Osteoblast (primary cell): ENCODE data around the gene NCAM2. TPM values are rescaled to one million over a fixed set of nuclear protein-coding genes. Genes with fewer than 3 reads are reported as not detected.
A peak's percentile ranks its signal among the peaks of the same experiment; 100 is the strongest.

Experiments used
- DNase-seq: peaks from one replicate; pipeline ENCODE4 v3.0.0; 2011; ENCODE audit warnings: low spot score, mixed read lengths; ENCODE audit not compliant: insufficient read length; ENCODE audit errors: missing footprints
- H2AFZ ChIP-seq: 2 replicates; pipeline ENCODE4 v1.6.0; 2011; ENCODE audit warnings: mild to moderate bottlenecking, low read length
- H3K27ac ChIP-seq: 2 replicates; pipeline ENCODE4 v1.5.1; 2011; ENCODE audit warnings: mild to moderate bottlenecking, low read depth, low read length, moderate library complexity
- H3K27me3 ChIP-seq: 2 replicates; pipeline ENCODE4 v1.6.0; 2012; ENCODE audit warnings: mild to moderate bottlenecking, control low read depth, inconsistent platforms, low read length, moderate library complexity; ENCODE audit not compliant: insufficient read depth
- H3K36me3 ChIP-seq: 2 replicates; pipeline ENCODE4 v1.5.1; 2011; ENCODE audit warnings: mild to moderate bottlenecking, low read length, control low read depth, moderate library complexity; ENCODE audit not compliant: insufficient read depth
- H3K4me1 ChIP-seq: 2 replicates; pipeline ENCODE4 v1.5.1; 2011; ENCODE audit warnings: mild to moderate bottlenecking, low read length, control low read depth, moderate library complexity; ENCODE audit not compliant: insufficient read depth
- H3K4me2 ChIP-seq: 2 replicates; pipeline ENCODE4 v1.6.0; 2011; ENCODE audit warnings: mild to moderate bottlenecking, low read length; ENCODE audit not compliant: insufficient read depth
- H3K4me3 ChIP-seq: fragments of 200-600 bp; sonication (generic); 3 replicates; pipeline ENCODE4 v1.5.1; 2012; ENCODE audit warnings: mild to moderate bottlenecking, low read length, inconsistent platforms; ENCODE audit not compliant: insufficient read depth
- H3K79me2 ChIP-seq: 2 replicates; pipeline ENCODE4 v1.6.0; 2012; ENCODE audit warnings: mild to moderate bottlenecking, low read length, control low read depth, inconsistent platforms; ENCODE audit not compliant: insufficient read depth
- H3K9me3 ChIP-seq: 2 replicates; pipeline ENCODE4 v1.5.1; 2011; ENCODE audit warnings: low read depth, low read length, control low read depth
- H4K20me1 ChIP-seq: 2 replicates; pipeline ENCODE4 v1.6.0; 2012; ENCODE audit warnings: mild to moderate bottlenecking, low read length, control low read depth; ENCODE audit not compliant: insufficient read depth
- total RNA-seq: library from RNA; depleted of rRNA; stranded (reverse); fragments of >200 nt; gene quantifications from 2 replicates; pipeline ENCODE4 v1.2.3, GENCODE V29; 2012
- TF ChIP-seq, protein P1 (sequence below): IDR thresholded peaks from 2 replicates; pipeline ENCODE4 v1.5.1; 2011; ENCODE audit warnings: mild to moderate bottlenecking, low read depth, low read length, moderate library complexity; ENCODE audit errors: extremely low read depth

Gene NCAM2
- total RNA-seq, 1 donor = 8.0 TPM

DNA sequence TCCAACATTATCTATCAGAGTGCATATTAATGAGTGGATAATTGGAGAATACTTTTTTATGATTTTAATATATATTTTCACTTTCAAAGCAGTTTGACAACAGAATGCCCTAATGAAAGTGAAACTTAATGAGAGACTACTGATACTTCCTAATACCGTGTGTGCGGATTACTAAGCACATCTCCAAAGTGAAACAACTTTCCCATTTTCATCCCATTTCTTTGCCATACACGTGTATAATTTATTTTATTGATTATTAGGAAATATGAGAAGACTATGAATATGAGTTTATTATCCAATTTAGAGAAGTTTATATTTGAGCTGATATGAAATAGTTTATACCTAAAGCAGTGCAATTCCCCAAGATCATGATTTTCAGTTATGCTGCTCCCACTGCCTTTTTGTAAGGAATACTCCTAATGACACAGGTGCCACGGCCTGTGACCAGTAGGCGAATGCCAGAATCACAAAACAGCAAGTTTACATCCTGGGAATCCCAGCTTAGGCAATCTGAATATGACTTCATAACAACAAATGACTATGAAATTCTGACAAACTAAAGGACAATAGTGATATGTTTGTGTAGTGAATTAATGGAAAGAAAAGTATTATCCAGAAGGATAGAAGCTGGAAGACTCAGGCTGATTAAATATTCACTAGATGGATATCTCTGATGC lies 202.9 kb downstream of the NCAM2 start:
- Histone ChIP-seq H3K79me2 (no peaks in the 10 kb centered on the region), H3K4me1 (peaks cover 22% of the 10 kb centered on the region), H3K4me2 (peak overlapping the region; percentile 75), H3K36me3 (no peaks in the 10 kb centered on the region), H2AFZ (peak overlapping the region; percentile 61), H3K4me3 (peak overlapping the region; percentile 18), H3K27ac (peak overlapping the region; percentile 92), H3K9me3 (no peaks in the 10 kb centered on the region), H4K20me1 (no peaks in the 10 kb centered on the region), H3K27me3 (no peaks in the 10 kb centered on the region)
- no peak for DNase-seq
- TF ChIP-seq, protein P1, sequence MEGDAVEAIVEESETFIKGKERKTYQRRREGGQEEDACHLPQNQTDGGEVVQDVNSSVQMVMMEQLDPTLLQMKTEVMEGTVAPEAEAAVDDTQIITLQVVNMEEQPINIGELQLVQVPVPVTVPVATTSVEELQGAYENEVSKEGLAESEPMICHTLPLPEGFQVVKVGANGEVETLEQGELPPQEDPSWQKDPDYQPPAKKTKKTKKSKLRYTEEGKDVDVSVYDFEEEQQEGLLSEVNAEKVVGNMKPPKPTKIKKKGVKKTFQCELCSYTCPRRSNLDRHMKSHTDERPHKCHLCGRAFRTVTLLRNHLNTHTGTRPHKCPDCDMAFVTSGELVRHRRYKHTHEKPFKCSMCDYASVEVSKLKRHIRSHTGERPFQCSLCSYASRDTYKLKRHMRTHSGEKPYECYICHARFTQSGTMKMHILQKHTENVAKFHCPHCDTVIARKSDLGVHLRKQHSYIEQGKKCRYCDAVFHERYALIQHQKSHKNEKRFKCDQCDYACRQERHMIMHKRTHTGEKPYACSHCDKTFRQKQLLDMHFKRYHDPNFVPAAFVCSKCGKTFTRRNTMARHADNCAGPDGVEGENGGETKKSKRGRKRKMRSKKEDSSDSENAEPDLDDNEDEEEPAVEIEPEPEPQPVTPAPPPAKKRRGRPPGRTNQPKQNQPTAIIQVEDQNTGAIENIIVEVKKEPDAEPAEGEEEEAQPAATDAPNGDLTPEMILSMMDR = no peak

DNA sequence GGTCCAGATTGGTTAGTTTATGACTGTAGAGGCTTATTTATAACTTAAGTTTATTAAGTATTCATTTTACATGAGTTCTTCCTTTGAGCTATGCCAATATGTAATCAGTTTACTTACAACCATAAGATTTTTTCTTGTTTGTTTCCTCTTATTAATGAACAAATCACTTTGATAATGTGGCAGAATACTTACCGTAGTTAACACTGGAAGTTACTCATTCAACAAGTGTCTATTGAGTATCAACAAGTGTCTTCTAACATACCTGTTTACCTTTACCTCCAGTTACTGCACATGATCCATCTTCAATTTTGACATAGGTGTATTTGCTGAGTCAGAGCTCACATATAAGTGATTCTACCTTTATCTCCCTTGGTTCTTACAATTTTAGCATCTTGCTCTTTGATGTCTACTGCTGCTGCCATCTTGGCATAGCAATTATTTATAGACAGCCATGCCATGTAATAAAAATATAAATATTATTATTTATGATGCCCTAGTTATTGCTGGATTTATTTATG lies 205.7 kb downstream of the NCAM2 start:
- H3K79me2 ChIP-seq = no peaks in the 10 kb centered on the region
- TF ChIP-seq, protein P1 = no peak
- H4K20me1 ChIP-seq = no peaks in the 10 kb centered on the region
- DNase-seq = no peak
- no peak overlapping the region for H3K27ac ChIP-seq
- H3K27me3 ChIP-seq = no peaks in the 10 kb centered on the region
- H3K4me3 ChIP-seq = no peak overlapping the region
- H3K4me1 ChIP-seq = peaks cover 17% of the 10 kb centered on the region
- no peak overlapping the region for H3K4me2 ChIP-seq
- H2AFZ ChIP-seq = no peak overlapping the region
- no peaks in the 10 kb centered on the region for H3K9me3 ChIP-seq
- H3K36me3 ChIP-seq = no peaks in the 10 kb centered on the region

DNA sequence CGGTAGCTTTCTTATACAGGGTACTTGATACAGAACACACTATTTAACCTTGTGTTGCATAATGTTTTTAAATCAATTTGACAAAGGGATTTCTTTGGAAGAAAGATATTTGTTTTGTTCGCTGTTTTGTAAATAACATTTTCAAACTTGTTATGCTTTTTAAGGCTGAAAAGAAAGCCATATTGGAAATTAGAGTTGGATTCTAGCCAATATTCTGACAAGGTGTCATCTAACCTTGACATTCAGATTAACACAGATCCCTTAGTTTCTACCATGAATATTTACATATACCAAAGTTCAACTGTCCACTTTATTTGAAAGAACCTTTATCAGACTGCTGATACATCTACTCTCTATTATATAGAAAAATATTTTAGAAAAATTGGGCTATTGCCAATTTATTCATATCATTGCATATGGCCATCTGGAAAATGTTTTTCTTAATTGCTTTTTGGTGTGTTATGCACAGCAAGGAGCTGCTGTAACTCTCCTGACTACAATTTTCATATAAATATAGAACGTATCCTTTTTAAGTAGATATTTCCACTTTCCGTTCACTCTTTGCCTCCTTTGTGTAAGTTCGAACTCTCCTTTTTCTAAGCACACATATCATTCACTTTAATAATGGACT lies 206.3 kb downstream of the NCAM2 start:
- no peaks in the 10 kb centered on the region for H3K36me3 ChIP-seq
- no peak for DNase-seq
- no peaks in the 10 kb centered on the region for H3K79me2 ChIP-seq
- H3K4me1 ChIP-seq = peaks cover 13% of the 10 kb centered on the region
- no peaks in the 10 kb centered on the region for H3K9me3 ChIP-seq
- TF ChIP-seq, protein P1 = no peak
- H2AFZ ChIP-seq = no peak overlapping the region
- H3K27me3 ChIP-seq = no peaks in the 10 kb centered on the region
- H3K27ac ChIP-seq = no peak overlapping the region
- H3K4me3 ChIP-seq = no peak overlapping the region
- no peak overlapping the region for H3K4me2 ChIP-seq
- H4K20me1 ChIP-seq = no peaks in the 10 kb centered on the region

DNA sequence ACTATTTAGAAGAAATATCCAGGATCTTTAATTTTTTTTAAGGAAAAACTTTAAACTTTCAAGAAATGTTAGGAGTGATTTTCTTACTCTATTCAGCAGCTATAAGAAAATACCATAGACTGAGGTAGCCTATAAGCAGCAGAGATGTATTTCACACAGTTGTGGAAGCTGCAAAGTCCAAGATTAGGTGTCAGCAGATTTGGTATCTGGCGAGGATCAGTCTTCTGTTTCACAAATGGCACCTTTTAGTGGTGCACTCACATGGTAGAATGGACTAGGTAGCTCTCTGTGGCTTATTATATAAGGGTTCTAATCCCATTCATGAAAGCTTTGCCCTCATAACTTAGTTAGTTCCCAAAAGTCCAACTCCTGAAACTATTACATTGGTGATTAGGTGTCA lies 207.4 kb downstream of the NCAM2 start:
- Histone ChIP-seq H3K36me3 (no peaks in the 10 kb centered on the region), H3K9me3 (no peaks in the 10 kb centered on the region), H3K27ac (no peak overlapping the region), H3K79me2 (no peaks in the 10 kb centered on the region), H4K20me1 (no peaks in the 10 kb centered on the region), H3K4me3 (no peak overlapping the region), H3K27me3 (no peaks in the 10 kb centered on the region), H3K4me1 (peaks cover 7% of the 10 kb centered on the region), H3K4me2 (no peak overlapping the region), H2AFZ (no peak overlapping the region)
- DNase-seq = no peak
- TF ChIP-seq, protein P1 = no peak
